Activated B cell treated with CpG ODN at 0.5 μM for 24 hours (primary cell): ENCODE results near the gene SCARF2. TPM values are rescaled to one million over a fixed set of nuclear protein-coding genes. Genes with fewer than 3 reads are reported as not detected.
"Not testable (repeated sequence)": the region's sequence is repeated elsewhere in the genome, so short reads cannot be mapped to it uniquely, and the experiment has no call there.

Source experiments
- ATAC-seq: fragments of 200-7000 bp; cut with Tn5 transposase; one replicate; pipeline ENCODE4 v1.10.0; 2021; ENCODE audit warnings: low read depth, mild to moderate bottlenecking, moderate library complexity
- CTCF ChIA-PET: fragments of 350-600 bp; sonication (Branson Sonifier 250); formaldehyde crosslinking; loops from one replicate; lab custom pipeline; 2021; ENCODE audit warnings: antibody characterized with exemption; lab: Charles Lee
- POLR2A ChIA-PET: fragments of 350-600 bp; sonication (Branson Sonifier 250); formaldehyde crosslinking; loops from one replicate; lab custom pipeline; 2021; ENCODE audit warnings: antibody characterized with exemption; lab: Charles Lee
- DNase-seq: peaks from one replicate; pipeline ENCODE4 v3.0.0; 2022
- H3K27ac Mint-ChIP-seq: one replicate; pipeline ENCODE4 v1.8.0; 2020; ENCODE audit warnings: mixed read lengths
- H3K27me3 Mint-ChIP-seq: one replicate; pipeline ENCODE4 v1.8.0; 2021; ENCODE audit warnings: mixed read lengths
- H3K36me3 Mint-ChIP-seq: one replicate; pipeline ENCODE4 v1.8.0; 2021; ENCODE audit warnings: low read depth, mixed read lengths
- H3K4me1 Mint-ChIP-seq: one replicate; pipeline ENCODE4 v1.8.0; 2021; ENCODE audit warnings: mixed read lengths
- H3K4me3 Mint-ChIP-seq: one replicate; pipeline ENCODE4 v1.8.0; 2020; ENCODE audit warnings: mild to moderate bottlenecking, mixed read lengths
- H3K9me3 Mint-ChIP-seq: one replicate; pipeline ENCODE4 v1.8.0; 2020; ENCODE audit warnings: mixed read lengths
- intact Hi-C: fragments of 100-400 bp; cut with micrococcal nuclease; formaldehyde crosslinking; loops from one replicate; pipeline ENCODE4 v1.15.1; 2024
- total RNA-seq: library from RNA; stranded (reverse); gene quantifications from 2 replicates; pipeline ENCODE4 v1.2.3, GENCODE V29; 2022
- TF ChIP-seq, protein P1 (sequence below): fragments of 200-600 bp; IDR thresholded peaks from one replicate; pipeline ENCODE4 v1.8.0; 2022; ENCODE audit warnings: antibody characterized with exemption, mild to moderate bottlenecking

Gene SCARF2
- total RNA-seq = 0.12 and 0.18 TPM in 2 replicates

- peak; percentile 39 for ATAC-seq
- intact Hi-C loops = no loop called here
- H3K4me1 Mint-ChIP-seq = peaks cover 24% of the 10 kb centered on the region
- H3K27me3 Mint-ChIP-seq = peaks cover 43% of the 10 kb centered on the region
- ChIA-PET POLR2A (no interaction called here), CTCF (no interaction called here)
- H3K27ac Mint-ChIP-seq = no peak within 1 kb of the TSS
- TF ChIP-seq, protein P1, sequence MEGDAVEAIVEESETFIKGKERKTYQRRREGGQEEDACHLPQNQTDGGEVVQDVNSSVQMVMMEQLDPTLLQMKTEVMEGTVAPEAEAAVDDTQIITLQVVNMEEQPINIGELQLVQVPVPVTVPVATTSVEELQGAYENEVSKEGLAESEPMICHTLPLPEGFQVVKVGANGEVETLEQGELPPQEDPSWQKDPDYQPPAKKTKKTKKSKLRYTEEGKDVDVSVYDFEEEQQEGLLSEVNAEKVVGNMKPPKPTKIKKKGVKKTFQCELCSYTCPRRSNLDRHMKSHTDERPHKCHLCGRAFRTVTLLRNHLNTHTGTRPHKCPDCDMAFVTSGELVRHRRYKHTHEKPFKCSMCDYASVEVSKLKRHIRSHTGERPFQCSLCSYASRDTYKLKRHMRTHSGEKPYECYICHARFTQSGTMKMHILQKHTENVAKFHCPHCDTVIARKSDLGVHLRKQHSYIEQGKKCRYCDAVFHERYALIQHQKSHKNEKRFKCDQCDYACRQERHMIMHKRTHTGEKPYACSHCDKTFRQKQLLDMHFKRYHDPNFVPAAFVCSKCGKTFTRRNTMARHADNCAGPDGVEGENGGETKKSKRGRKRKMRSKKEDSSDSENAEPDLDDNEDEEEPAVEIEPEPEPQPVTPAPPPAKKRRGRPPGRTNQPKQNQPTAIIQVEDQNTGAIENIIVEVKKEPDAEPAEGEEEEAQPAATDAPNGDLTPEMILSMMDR = no peak
- no peak for DNase-seq
- peak within 1 kb of the TSS; percentile 82 for H3K4me3 Mint-ChIP-seq
- H3K36me3 Mint-ChIP-seq = peaks cover 11% of the 10 kb centered on the region
- no peaks in the 10 kb centered on the region for H3K9me3 Mint-ChIP-seq
Measured at GRCh38 chr22:20437613-20438426, at the start of gene SCARF2. Gene SCARF2, minus strand, starts transcription at chr22:20437825. Its CDS starts 71 bp downstream, at chr22:20437754.

DNA sequence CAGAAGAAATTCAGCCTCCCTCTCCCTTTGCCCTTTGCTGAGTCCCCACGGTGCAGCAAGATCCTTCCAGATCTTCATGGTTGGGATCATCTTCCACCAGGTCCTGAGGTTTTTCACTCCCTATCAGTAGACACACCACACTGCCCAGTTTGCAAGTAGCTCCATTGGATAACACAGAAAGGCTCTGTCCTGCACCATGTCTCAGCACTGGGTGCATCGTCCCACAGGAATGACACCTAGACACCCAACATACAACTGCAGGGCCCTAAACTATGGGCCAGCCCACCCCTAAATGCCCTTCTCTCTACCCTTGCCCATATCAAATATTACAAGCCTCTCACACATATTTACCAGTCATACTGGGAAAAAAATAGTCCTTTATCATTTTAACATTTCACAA lies 48.6 kb upstream of the SCARF2 start:
- DNase-seq (no peak), ATAC-seq (no peak)
- peaks cover 36% of the 10 kb centered on the region for H3K36me3 Mint-ChIP-seq
- no peaks in the 10 kb centered on the region for H3K9me3 Mint-ChIP-seq
- intact Hi-C loops = no loop called here
- POLR2A ChIA-PET = interaction anchor here (0.7 kb wide), 1 partner anchor 82 kb away, joined by 3 read pairs; no protein-coding TSS in a partner anchor
- TF ChIP-seq, protein P1 = no peak
- H3K4me1 Mint-ChIP-seq = peaks cover 10% of the 10 kb centered on the region
- CTCF ChIA-PET = no interaction called here
- H3K27ac Mint-ChIP-seq = no peak overlapping the region
- no peak overlapping the region for H3K4me3 Mint-ChIP-seq
- no peaks in the 10 kb centered on the region for H3K27me3 Mint-ChIP-seq

DNA sequence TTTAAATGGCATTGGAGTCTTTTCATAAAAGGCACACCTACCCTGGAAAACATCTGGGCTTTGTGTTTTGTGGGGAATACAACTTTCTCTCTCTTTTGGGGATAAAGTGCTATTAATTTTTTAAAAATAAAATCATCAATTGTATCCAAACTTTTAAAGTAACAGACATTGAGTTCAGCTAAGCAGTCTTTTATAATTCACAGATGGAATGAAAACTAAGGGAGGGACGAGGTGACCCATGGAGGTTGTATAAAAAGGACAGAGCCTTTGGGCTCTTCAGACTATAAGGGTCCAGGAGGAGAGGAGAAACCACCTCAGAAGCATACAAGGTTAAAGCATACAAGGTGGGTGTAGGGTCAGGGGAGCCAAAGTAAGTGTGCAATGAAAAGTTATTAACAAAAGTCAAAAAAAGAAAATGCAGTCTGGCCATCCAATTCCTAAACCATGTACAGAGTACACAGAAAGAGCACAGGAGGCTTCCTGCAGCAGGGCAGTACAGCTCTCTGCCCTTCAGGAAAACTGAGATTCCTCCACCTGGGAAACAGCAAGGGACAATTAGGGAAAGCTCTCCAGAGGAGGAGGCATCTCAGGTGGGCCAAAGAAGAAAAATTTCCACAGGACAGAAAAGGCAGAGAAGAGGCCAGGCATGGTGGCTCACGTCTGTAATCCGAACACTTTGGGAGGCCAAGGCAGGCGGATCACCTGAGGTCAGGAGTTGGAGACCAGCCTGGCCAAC lies 47.5 kb upstream of the SCARF2 start:
- no peaks in the 10 kb centered on the region for H3K9me3 Mint-ChIP-seq
- TF ChIP-seq, protein P1 = no peak
- no peaks in the 10 kb centered on the region for H3K27me3 Mint-ChIP-seq
- H3K4me3 Mint-ChIP-seq = no peak overlapping the region
- intact Hi-C loops = no loop called here
- CTCF ChIA-PET = no interaction called here
- peaks cover 36% of the 10 kb centered on the region for H3K36me3 Mint-ChIP-seq
- no peak for DNase-seq
- no peak overlapping the region for H3K27ac Mint-ChIP-seq
- peaks cover 8% of the 10 kb centered on the region for H3K4me1 Mint-ChIP-seq
- ATAC-seq = no peak
- POLR2A ChIA-PET = interaction anchor here (0.6 to 1.3 kb wide), 3 partner anchors 14 to 22 kb away, joined by 3 to 8 read pairs (median 3); no protein-coding TSS in a partner anchor

GRCh38 chr22:20483771-20484170 lies 46.1 kb upstream of the SCARF2 start:
- H3K4me3 Mint-ChIP-seq = no peak overlapping the region
- peaks cover 5% of the 10 kb centered on the region for H3K4me1 Mint-ChIP-seq
- intact Hi-C loops = no loop called here
- ATAC-seq = no peak
- H3K36me3 Mint-ChIP-seq = peaks cover 28% of the 10 kb centered on the region
- no peaks in the 10 kb centered on the region for H3K9me3 Mint-ChIP-seq
- ChIA-PET POLR2A (interaction anchor here (0.6 to 1.3 kb wide), 2 partner anchors 20 to 1265 kb away, joined by 3 to 8 read pairs; no protein-coding TSS in a partner anchor), CTCF (no interaction called here)
- H3K27ac Mint-ChIP-seq = no peak overlapping the region
- no peaks in the 10 kb centered on the region for H3K27me3 Mint-ChIP-seq
- TF ChIP-seq, protein P1 = no peak
- DNase-seq = no peak

- intact Hi-C loops, H3K27ac Mint-ChIP-seq, H3K4me1 Mint-ChIP-seq, ATAC-seq, DNase-seq, H3K27me3 Mint-ChIP-seq, H3K9me3 Mint-ChIP-seq, H3K4me3 Mint-ChIP-seq, CTCF ChIA-PET: not testable (repeated sequence)
- H3K36me3 Mint-ChIP-seq = peaks cover 21% of the 10 kb centered on the region
- POLR2A ChIA-PET = interaction anchor here (0.6 kb wide), 1 partner anchor 1266 kb away, joined by 8 read pairs; no protein-coding TSS in a partner anchor
Measured at GRCh38 chr22:20483143-20483506, 45.5 kb upstream of the SCARF2 start.
